ENCODE data around the gene ZBTB7C. TPM values are rescaled to one million over a fixed set of nuclear protein-coding genes. Genes with fewer than 3 reads are reported as not detected.

ZBTB7C gene
- total RNA-seq, 2 donors from 2014 or later, result not detected

- no peak overlapping the region for H3K27ac Mint-ChIP-seq
- H3K36me3 Mint-ChIP-seq, result no peaks in the 10 kb centered on the region
- no peaks in the 10 kb centered on the region for H3K9me3 Mint-ChIP-seq
- H3K27me3 Mint-ChIP-seq, result peaks cover 2 to 9% of the 10 kb centered on the region in 2 donors
- no peaks in the 10 kb centered on the region for H3K4me1 Mint-ChIP-seq (ENCODE audit: low read depth in 2 of 2)
- ATAC-seq, result no peak
- no peak for DNase-seq (ENCODE audit: low spot score)
- H3K4me3 Mint-ChIP-seq, result no peak overlapping the region
These were observed 145.0 kb downstream of the ZBTB7C start for GRCh38 chr18:48263914-48264902.

DNA sequence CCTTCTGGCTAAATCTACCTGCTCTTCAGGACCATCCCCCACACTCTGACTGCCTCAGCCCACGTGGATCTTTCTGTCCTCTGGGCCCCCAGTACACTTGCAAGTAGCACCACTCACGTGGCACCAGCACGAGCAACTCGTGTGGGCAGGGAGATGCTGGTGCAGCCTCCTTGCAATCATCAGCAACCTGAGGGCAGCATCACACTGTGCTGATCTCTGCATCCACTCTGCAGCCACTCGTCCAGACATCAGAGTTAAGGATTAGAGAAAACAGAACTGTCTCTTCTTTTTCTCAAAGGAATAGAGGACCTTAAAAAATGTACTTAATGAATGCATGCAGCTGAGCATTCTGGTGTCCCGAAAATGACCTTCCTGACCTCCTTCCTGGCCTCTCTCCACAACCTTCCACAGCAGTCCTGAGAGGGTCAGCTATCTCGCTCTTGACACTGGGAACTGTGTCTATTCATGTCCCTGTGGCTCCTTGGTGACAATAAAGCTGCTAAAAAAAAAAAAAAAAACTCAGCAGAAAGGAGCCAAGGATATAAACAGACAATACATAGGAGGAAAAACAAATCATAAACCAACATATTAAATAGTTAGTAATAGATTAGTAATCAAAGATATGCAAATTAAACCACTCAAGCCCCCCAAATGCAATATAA is 145.9 kb downstream of the ZBTB7C start:
- ATAC-seq, result no peak
- Mint-ChIP-seq H3K27ac (no peak overlapping the region), H3K36me3 (no peaks in the 10 kb centered on the region), H3K4me1 (ENCODE audit: low read depth in 2 of 2) (no peaks in the 10 kb centered on the region), H3K27me3 (peaks cover 2 to 9% of the 10 kb centered on the region in 2 donors), H3K9me3 (no peaks in the 10 kb centered on the region), H3K4me3 (no peak overlapping the region)
- no peak for DNase-seq (ENCODE audit: low spot score)

- no peak overlapping the region for H3K4me3 Mint-ChIP-seq
- no peak for ATAC-seq
- no peak overlapping the region for H3K27ac Mint-ChIP-seq
- H3K4me1 Mint-ChIP-seq (ENCODE audit: low read depth in 2 of 2), result no peaks in the 10 kb centered on the region
- no peak for DNase-seq (ENCODE audit: low spot score)
- H3K36me3 Mint-ChIP-seq, result no peaks in the 10 kb centered on the region
- peaks cover 3% of the 10 kb centered on the region for H3K9me3 Mint-ChIP-seq
- peaks cover 7% of the 10 kb centered on the region in 2 donors for H3K27me3 Mint-ChIP-seq
These were observed 148.9 kb downstream of the ZBTB7C start for GRCh38 chr18:48260237-48260636.

DNA sequence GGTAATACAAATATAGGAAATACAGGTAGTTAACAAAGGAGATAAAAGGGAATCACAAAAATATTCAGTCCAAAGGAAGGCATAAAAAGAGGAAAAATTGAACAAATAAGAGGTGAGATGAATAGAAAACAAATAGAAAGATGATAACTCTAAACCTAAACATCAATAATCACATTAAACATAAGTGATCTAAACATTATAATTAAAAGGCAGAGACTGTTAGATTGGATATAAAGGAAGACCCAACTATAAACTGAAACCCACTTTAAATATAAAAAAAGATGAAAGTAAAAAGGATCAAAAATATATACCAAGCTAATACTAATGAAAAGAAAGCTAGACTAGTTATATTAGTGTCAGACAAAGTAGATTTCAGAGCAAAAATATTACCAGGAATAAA is 152.3 kb downstream of the ZBTB7C start:
- H3K36me3 Mint-ChIP-seq, result peaks cover 5% of the 10 kb centered on the region
- H3K4me3 Mint-ChIP-seq, result no peak overlapping the region
- H3K4me1 Mint-ChIP-seq (ENCODE audit: low read depth in 2 of 2), result no peaks in the 10 kb centered on the region
- no peak overlapping the region for H3K27ac Mint-ChIP-seq
- peaks cover 11% of the 10 kb centered on the region for H3K9me3 Mint-ChIP-seq
- ATAC-seq (no peak), DNase-seq (ENCODE audit: low spot score) (no peak)
- peaks cover 24 to 32% of the 10 kb centered on the region in 2 donors for H3K27me3 Mint-ChIP-seq

- ATAC-seq (no peak), DNase-seq (ENCODE audit: low spot score) (no peak)
- Mint-ChIP-seq H3K27ac (no peak overlapping the region), H3K27me3 (peaks cover 32 to 41% of the 10 kb centered on the region in 2 donors), H3K4me3 (no peak overlapping the region), H3K9me3 (peaks cover 11% of the 10 kb centered on the region), H3K4me1 (ENCODE audit: low read depth in 2 of 2) (no peaks in the 10 kb centered on the region), H3K36me3 (peaks cover 5% of the 10 kb centered on the region)
These were observed 155.0 kb downstream of the ZBTB7C start for GRCh38 chr18:48254077-48254602.

DNA sequence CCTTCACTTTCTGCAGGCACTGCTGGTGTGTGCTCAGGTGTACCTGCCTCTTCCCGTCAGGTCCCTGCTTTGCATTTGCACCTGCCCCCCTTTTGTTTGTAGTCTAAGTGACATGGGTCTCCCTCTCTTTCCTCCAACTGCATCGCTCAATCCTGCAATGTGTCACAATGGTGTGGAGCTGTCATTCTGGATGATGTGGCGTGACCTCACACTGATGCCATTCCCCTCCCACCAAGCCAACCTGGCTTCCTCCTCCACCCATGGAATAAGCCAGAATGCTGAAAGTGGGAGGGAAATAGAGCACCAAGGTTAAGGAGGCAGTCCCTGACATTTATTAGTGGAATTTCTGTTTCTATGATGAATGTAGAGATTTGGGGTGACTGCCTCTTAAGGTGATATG is 156.7 kb downstream of the ZBTB7C start:
- H3K27ac Mint-ChIP-seq, result no peak overlapping the region
- H3K27me3 Mint-ChIP-seq, result peaks cover 35 to 47% of the 10 kb centered on the region in 2 donors
- DNase-seq (ENCODE audit: low spot score) (no peak), ATAC-seq (no peak)
- H3K36me3 Mint-ChIP-seq, result peaks cover 5% of the 10 kb centered on the region
- H3K4me1 Mint-ChIP-seq (ENCODE audit: low read depth in 2 of 2), result no peaks in the 10 kb centered on the region
- H3K9me3 Mint-ChIP-seq, result peaks cover 11% of the 10 kb centered on the region
- no peak overlapping the region for H3K4me3 Mint-ChIP-seq

- ATAC-seq, result no peak
- H3K4me3 Mint-ChIP-seq, result no peak overlapping the region
- no peaks in the 10 kb centered on the region for H3K4me1 Mint-ChIP-seq (ENCODE audit: low read depth in 2 of 2)
- H3K9me3 Mint-ChIP-seq, result peaks cover 8% of the 10 kb centered on the region
- peaks cover 30 to 46% of the 10 kb centered on the region in 2 donors for H3K27me3 Mint-ChIP-seq
- no peak overlapping the region for H3K27ac Mint-ChIP-seq
- peaks cover 5% of the 10 kb centered on the region for H3K36me3 Mint-ChIP-seq
- no peak for DNase-seq (ENCODE audit: low spot score)
These were observed 158.3 kb downstream of the ZBTB7C start for GRCh38 chr18:48250918-48251317.

- peaks cover 30 to 46% of the 10 kb centered on the region in 2 donors for H3K27me3 Mint-ChIP-seq
- H3K36me3 Mint-ChIP-seq, result peaks cover 5% of the 10 kb centered on the region
- no peak overlapping the region for H3K27ac Mint-ChIP-seq
- ATAC-seq (no peak), DNase-seq (ENCODE audit: low spot score) (no peak)
- H3K4me1 Mint-ChIP-seq (ENCODE audit: low read depth in 2 of 2), result no peaks in the 10 kb centered on the region
- no peak overlapping the region for H3K4me3 Mint-ChIP-seq
- peaks cover 8% of the 10 kb centered on the region for H3K9me3 Mint-ChIP-seq
These were observed 158.7 kb downstream of the ZBTB7C start for GRCh38 chr18:48250362-48250907.

DNA sequence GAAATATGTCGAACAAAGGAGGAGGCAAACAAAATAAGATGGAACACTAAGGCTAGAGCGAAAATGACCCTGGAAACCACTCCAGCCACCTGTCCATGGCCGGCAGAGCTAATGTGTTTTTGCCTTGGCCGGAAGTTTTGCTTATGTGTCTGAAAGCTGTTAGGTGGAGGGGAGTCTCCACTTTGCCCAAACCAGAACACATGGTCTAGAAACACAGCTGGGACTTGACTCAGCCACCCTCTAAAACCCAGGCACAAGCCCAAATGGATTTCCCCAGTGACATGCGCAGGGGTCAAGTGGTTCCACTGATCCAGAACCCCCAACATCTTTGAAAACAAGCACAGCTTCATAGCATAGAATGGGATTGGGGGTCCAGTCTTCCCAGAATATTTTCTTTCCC is 159.3 kb downstream of the ZBTB7C start:
- H3K4me1 Mint-ChIP-seq (ENCODE audit: low read depth in 2 of 2), result no peaks in the 10 kb centered on the region
- H3K4me3 Mint-ChIP-seq, result no peak overlapping the region
- no peak overlapping the region for H3K27ac Mint-ChIP-seq

GRCh38 chr18:48244530-48244929 is 164.7 kb downstream of the ZBTB7C start:
- H3K27ac Mint-ChIP-seq, result no peak overlapping the region
- H3K4me3 Mint-ChIP-seq, result no peak overlapping the region
- no peaks in the 10 kb centered on the region for H3K4me1 Mint-ChIP-seq (ENCODE audit: low read depth in 2 of 2)
- peaks cover 11% of the 10 kb centered on the region for H3K36me3 Mint-ChIP-seq
- peaks cover 17 to 31% of the 10 kb centered on the region in 2 donors for H3K27me3 Mint-ChIP-seq
- H3K9me3 Mint-ChIP-seq, result peaks cover 2% of the 10 kb centered on the region
- DNase-seq (ENCODE audit: low spot score) (no peak), ATAC-seq (no peak)

More for the DNA sequence above, 159.3 kb downstream of the ZBTB7C start:
- Mint-ChIP-seq H3K27me3 (peaks cover 28 to 44% of the 10 kb centered on the region in 2 donors), H3K9me3 (peaks cover 8% of the 10 kb centered on the region), H3K36me3 (peaks cover 5% of the 10 kb centered on the region)
- ATAC-seq, result no peak
- no peak for DNase-seq (ENCODE audit: low spot score)

DNA sequence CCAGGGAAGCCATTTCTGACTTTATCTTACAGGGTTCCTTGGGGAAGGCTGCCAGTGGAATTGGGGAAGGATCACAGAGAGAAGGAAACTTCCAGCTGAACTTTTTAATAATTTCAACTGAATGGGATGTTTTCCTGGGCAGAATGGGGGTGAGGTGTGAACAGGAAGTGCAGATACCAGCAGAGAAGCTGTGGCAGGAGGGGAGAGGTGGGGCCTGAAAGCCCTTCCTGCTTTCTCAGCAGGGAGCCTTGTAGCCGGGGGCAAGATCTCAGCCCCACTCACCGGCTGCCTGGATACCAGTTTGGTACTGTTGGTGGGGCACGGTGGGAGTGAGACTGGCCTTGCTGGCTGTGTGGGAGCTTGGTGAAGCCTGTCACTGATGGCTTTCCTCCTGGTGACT is 170.5 kb downstream of the ZBTB7C start:
- ATAC-seq, result no peak
- Mint-ChIP-seq H3K27me3 (peaks cover 30 to 50% of the 10 kb centered on the region in 2 donors), H3K4me3 (no peak overlapping the region), H3K9me3 (peaks cover 9% of the 10 kb centered on the region), H3K27ac (no peak overlapping the region), H3K4me1 (ENCODE audit: low read depth in 2 of 2) (peaks cover 6% of the 10 kb centered on the region in 2 donors), H3K36me3 (peaks cover 11% of the 10 kb centered on the region)
- DNase-seq (ENCODE audit: low spot score), result no peak

DNA sequence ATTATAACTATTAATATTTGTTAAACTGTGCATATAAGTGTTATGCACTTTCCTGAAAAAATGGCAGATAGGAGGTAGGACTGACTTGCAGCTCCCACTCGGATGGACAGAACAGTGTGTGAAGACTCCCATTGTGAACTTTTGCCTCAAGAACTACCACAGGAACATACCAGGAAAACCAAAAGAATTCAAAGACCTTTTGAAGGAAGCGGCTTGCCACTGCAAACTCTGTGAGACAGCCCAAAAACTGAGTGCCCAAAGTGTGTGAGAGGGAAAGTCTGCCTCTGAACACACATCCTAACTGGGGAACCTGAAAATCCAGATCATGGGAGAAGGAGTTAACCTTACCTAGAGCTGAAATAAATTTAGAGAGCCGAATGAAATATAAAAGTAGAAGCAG is 171.0 kb downstream of the ZBTB7C start:
- peaks cover 9% of the 10 kb centered on the region for H3K9me3 Mint-ChIP-seq
- no peak for ATAC-seq
- peaks cover 6% of the 10 kb centered on the region in 2 donors for H3K4me1 Mint-ChIP-seq (ENCODE audit: low read depth in 2 of 2)
- H3K27me3 Mint-ChIP-seq, result peaks cover 26 to 50% of the 10 kb centered on the region in 2 donors
- H3K36me3 Mint-ChIP-seq, result peaks cover 11% of the 10 kb centered on the region
- DNase-seq (ENCODE audit: low spot score), result no peak
- no peak overlapping the region for H3K4me3 Mint-ChIP-seq
- no peak overlapping the region for H3K27ac Mint-ChIP-seq

- ATAC-seq (no peak), DNase-seq (ENCODE audit: low spot score) (no peak)
- Mint-ChIP-seq H3K9me3 (peaks cover 9% of the 10 kb centered on the region), H3K27me3 (peaks cover 26 to 42% of the 10 kb centered on the region in 2 donors), H3K36me3 (peaks cover 11% of the 10 kb centered on the region), H3K4me1 (ENCODE audit: low read depth in 2 of 2) (peaks cover 6% of the 10 kb centered on the region in 2 donors), H3K27ac (no peak overlapping the region), H3K4me3 (no peak overlapping the region)
These were observed 172.4 kb downstream of the ZBTB7C start for GRCh38 chr18:48236822-48237221.

All from natural killer cell treated with Interleukin-12 subunit alpha and Interleukin-12 subunit beta and Interleukin-15 and Interleukin-18, amount 100 ng/mL, for 72 hours (primary cell).